Psoas muscle (tissue), 8 donors: ENCODE measurements around the gene ANXA6. TPM values are rescaled to one million over a fixed set of nuclear protein-coding genes. Genes with fewer than 3 reads are reported as not detected.

ENCODE experiments used
- ATAC-seq, 4 donors: fragments of 200-7000 bp; cut with Tn5 transposase; one replicate each; pipeline ENCODE4 v1.9.1; 2020; ENCODE audit warnings: moderate library complexity in 3 of 4, mild to moderate bottlenecking in 2 of 4
- DNase-seq, 2 donors: peaks; one replicate each; pipeline ENCODE4 v3.0.0-alpha.2; 2020
- H3K27ac ChIP-seq: fragments of 200-600 bp; one replicate; pipeline ENCODE4 v1.8.0; 2022
- H3K27me3 ChIP-seq, 3 donors: fragments of 200-600 bp in 1 of 3; one replicate each; pipeline versions ENCODE4 v1.6.1 to v1.8.0; 2013 to 2022; ENCODE audit warnings: low read length in 2 of 3, mild to moderate bottlenecking in 2 of 3, moderate library complexity in 1 of 3; ENCODE audit not compliant: insufficient read depth in 3 of 3
- H3K36me3 ChIP-seq, 2 donors: fragments of 200-600 bp in 1 of 2; one replicate each; pipeline versions ENCODE4 v1.6.1 to v1.8.0; 2013 to 2022; ENCODE audit warnings: low read depth in 1 of 2, mild to moderate bottlenecking in 1 of 2, moderate library complexity in 1 of 2; ENCODE audit not compliant: insufficient read depth in 1 of 2
- H3K4me1 ChIP-seq: fragments of 200-600 bp; one replicate; pipeline ENCODE4 v1.8.0; 2022
- H3K4me3 ChIP-seq: fragments of 200-600 bp; one replicate; pipeline ENCODE4 v1.8.0; 2022; ENCODE audit warnings: mild to moderate bottlenecking
- H3K9me3 ChIP-seq: fragments of 200-600 bp; one replicate; pipeline ENCODE4 v1.8.0; 2022
- CTCF ChIP-seq: fragments of 200-600 bp; IDR thresholded peaks from one replicate; pipeline ENCODE4 v1.8.0; 2022; ENCODE audit warnings: antibody characterized with exemption
- WGBS, 3 donors: extraction: QIAGEN DNeasy Blood & Tissue Kit; methylation state at CpG; one replicate each; pipeline versions ENCODE4 v1.1.6 to v1.1.7; 2013; 5-methylcytosine and 5-hydroxymethylcytosine counted together
- intact Hi-C, 2 donors: fragments of 100-400 bp; cut with DNase I; formaldehyde crosslinking; loops; one replicate each; pipeline versions ENCODE4 v1.11.0 to v1.14.2; 2022
- polyA plus RNA-seq, 3 donors: library from polyadenylated mRNA; stranded (reverse); fragments of 200-250 nt; gene quantifications; one replicate each; pipeline ENCODE4 v1.2.3, GENCODE V29; 2013
- total RNA-seq, 4 donors: library from RNA; stranded (reverse); fragmentation: NEBNext Ultra II Directional in 2 of 4; extraction: Animal tissue kit (Norgen Biotek cat#: 25700) in 2 of 4; gene quantifications; one replicate each; pipeline versions ENCODE4 v1.2.1 to v1.2.4, GENCODE V29; 2021 to 2023
- donor health status: healthy with polysubstance abuse.
- donor health status: DM: no; HTN: no; CAD: no; lungs with moderate emphysema.
- donor health status: Bipolar disorder and iron deficiency.
- donor health status: healthy.
- donor health status: DM: yes; HTN: yes; CAD: no.
- donor health status: DM: no; HTN: no; CAD: no.
- donor health status: DM: no; HTN: no; CAD: no.
- donor health status: DM: yes; HTN: yes; CAD: no.

ANXA6 gene
- total and polyA plus RNA-seq, 7 donors = 81.4 to 234 (median 133) TPM

- WGBS, 3 donors = 13 to 19% (median 14%) methylated on average over 12 of the region's 12 CpGs
These were observed 89.0 kb downstream of the ANXA6 start for GRCh38 chr5:151068433-151069197.

GRCh38 chr5:151067632-151068432 lies 89.7 kb downstream of the ANXA6 start:
- no peak for ATAC-seq
- intact Hi-C loops = no loop called here
- no peaks in the 10 kb centered on the region for H3K9me3 ChIP-seq
- peak overlapping the region; percentile 7 for H3K4me3 ChIP-seq
- no peak for DNase-seq
- H3K36me3 ChIP-seq = peaks cover 0 to 9% of the 10 kb centered on the region in 2 donors
- WGBS, 3 donors = 67 to 73% (median 68%) methylated on average over 14 of the region's 14 CpGs
- peaks cover 92% of the 10 kb centered on the region for H3K4me1 ChIP-seq
- H3K27me3 ChIP-seq = no peaks in the 10 kb centered on the region
- no peak for TF ChIP-seq CTCF
- peak overlapping the region; percentile 81 for H3K27ac ChIP-seq

More at GRCh38 chr5:151068433-151069197, 89.0 kb downstream of the ANXA6 start:
- Histone ChIP-seq H3K4me1 (peaks cover 86% of the 10 kb centered on the region), H3K4me3 (peak overlapping the region; percentile 7), H3K27ac (peak overlapping the region; percentile 81), H3K27me3 (no peaks in the 10 kb centered on the region), H3K9me3 (no peaks in the 10 kb centered on the region), H3K36me3 (peaks cover 0 to 6% of the 10 kb centered on the region in 2 donors)
- peak; percentile 57 to 77 (median 64) for ATAC-seq
- DNase-seq = peak; percentile 34 to 67
- intact Hi-C loops = no loop called here
- no peak for TF ChIP-seq CTCF

GRCh38 chr5:151066920-151067319 lies 90.7 kb downstream of the ANXA6 start:
- no peak for ATAC-seq

GRCh38 chr5:151065609-151066008 lies 92.0 kb downstream of the ANXA6 start:
- DNase-seq (no peak), ATAC-seq (no peak)
- Histone ChIP-seq H3K27me3 (no peaks in the 10 kb centered on the region), H3K4me1 (peaks cover 94% of the 10 kb centered on the region), H3K4me3 (no peak overlapping the region), H3K36me3 (peaks cover 0 to 31% of the 10 kb centered on the region in 2 donors), H3K9me3 (no peaks in the 10 kb centered on the region), H3K27ac (peak overlapping the region; percentile 81)
- TF ChIP-seq CTCF = no peak
- 50 to 93% (median 63%) methylated on average over 1 of the region's 1 CpG for WGBS, 3 donors
- intact Hi-C loops = loop anchor here in 1 of 2 donors (2.0 kb wide), 1 partner anchor 13 kb away; no protein-coding TSS in a partner anchor

More at GRCh38 chr5:151066920-151067319, 90.7 kb downstream of the ANXA6 start:
- Histone ChIP-seq H3K4me1 (peaks cover 92% of the 10 kb centered on the region), H3K9me3 (no peaks in the 10 kb centered on the region), H3K27ac (peak overlapping the region; percentile 81), H3K4me3 (no peak overlapping the region), H3K36me3 (peaks cover 0 to 18% of the 10 kb centered on the region in 2 donors), H3K27me3 (no peaks in the 10 kb centered on the region)
- TF ChIP-seq CTCF = no peak
- intact Hi-C loops = no loop called here
- DNase-seq = no peak
- 64 to 76% (median 66%) methylated on average over 6 of the region's 6 CpGs for WGBS, 3 donors
